SU-DHL-6 (cell line): ENCODE measurements around the gene PXMP4.
"Not testable (repeated sequence)": the region's sequence is repeated elsewhere in the genome, so short reads cannot be mapped to it uniquely, and the experiment has no call there.

Experiments used
- EZH2phosphoT487 ChIP-seq: fragments of 200-600 bp; sonication (generic), shearing (Covaris generic); conservative IDR thresholded peaks from 2 replicates; pipeline ENCODE4 v1.6.1; 2018; ENCODE audit warnings: mild to moderate bottlenecking, antibody characterized with exemption, low read length, moderate library complexity, mixed read lengths
- TF ChIP-seq, protein P1 (sequence below): fragments of 200-600 bp; sonication (generic); IDR thresholded peaks from one replicate; pipeline ENCODE4 v1.5.1; 2017; ENCODE audit warnings: antibody characterized with exemption, mild to moderate bottlenecking, low read length, moderate library complexity; ENCODE audit not compliant: insufficient read depth, poor library complexity, severe bottlenecking

- TF ChIP-seq, protein P1, sequence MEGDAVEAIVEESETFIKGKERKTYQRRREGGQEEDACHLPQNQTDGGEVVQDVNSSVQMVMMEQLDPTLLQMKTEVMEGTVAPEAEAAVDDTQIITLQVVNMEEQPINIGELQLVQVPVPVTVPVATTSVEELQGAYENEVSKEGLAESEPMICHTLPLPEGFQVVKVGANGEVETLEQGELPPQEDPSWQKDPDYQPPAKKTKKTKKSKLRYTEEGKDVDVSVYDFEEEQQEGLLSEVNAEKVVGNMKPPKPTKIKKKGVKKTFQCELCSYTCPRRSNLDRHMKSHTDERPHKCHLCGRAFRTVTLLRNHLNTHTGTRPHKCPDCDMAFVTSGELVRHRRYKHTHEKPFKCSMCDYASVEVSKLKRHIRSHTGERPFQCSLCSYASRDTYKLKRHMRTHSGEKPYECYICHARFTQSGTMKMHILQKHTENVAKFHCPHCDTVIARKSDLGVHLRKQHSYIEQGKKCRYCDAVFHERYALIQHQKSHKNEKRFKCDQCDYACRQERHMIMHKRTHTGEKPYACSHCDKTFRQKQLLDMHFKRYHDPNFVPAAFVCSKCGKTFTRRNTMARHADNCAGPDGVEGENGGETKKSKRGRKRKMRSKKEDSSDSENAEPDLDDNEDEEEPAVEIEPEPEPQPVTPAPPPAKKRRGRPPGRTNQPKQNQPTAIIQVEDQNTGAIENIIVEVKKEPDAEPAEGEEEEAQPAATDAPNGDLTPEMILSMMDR = not testable (repeated sequence)
- not testable (repeated sequence) for TF ChIP-seq EZH2phosphoT487
Measured at GRCh38 chr20:33755936-33756490, 35.9 kb upstream of the PXMP4 start.
